NK-92 (cell line): ENCODE results near the gene PDE4D.

Source experiments
- DNase-seq: peaks from one replicate; lab custom pipeline; 2025; ENCODE audit not compliant: unreplicated experiment; lab: John Stamatoyannopoulos, UW

The PDE4D gene

DNA sequence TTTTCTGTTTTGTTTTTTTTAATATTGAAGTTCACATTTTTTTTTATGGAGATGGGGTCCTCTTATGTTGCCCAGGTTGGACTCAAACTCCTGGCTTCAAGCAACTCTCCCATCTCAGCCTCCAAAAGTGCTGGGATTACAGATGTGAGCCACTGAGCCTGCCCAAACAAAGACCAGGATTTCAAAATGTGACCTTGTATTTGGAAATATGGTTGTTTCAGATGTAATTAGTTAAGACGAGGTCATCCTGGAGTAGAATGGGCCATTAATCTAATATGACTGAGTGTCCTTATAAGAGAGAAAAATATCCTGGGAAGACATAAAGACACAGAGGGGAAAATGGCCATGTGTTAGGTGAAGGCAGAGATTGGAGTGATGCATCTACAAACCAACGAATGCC, 970.2 kb downstream of the PDE4D start:
- no peak for DNase-seq

DNA sequence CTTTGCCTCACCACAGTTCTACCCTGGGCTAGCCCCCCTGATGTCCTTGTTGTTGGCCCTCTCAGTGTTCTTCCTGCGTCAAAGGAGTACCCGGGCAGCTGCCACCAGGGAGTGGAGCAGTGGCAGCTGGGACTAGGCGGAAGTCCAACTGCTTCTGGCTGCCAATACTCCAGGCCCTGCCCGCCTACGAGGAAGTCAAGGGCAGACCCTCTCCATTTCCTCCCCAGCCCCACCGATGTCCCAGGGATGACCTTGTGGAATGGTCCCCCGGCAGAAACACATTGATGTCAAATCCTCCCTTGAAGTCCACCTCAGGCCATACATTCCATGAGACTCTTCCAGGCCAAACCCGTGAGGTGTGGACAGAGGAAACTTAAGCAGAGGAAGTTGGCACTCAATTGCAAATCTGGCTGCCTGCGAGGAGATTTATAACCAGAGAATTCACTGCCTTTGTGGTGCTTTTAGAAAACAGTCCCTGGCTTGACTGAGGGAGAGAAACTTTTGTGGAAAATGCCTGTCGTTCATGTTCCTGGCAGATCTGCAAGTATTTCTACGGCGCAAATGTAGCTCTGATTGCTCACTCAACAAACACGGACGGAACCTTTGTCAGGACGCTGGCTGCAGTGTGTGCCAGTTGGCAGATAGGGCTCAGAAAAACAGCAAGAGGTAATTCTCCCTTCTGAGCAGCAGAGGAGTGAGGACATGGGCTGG, 970.9 kb downstream of the PDE4D start:
- DNase-seq, result no peak

DNA sequence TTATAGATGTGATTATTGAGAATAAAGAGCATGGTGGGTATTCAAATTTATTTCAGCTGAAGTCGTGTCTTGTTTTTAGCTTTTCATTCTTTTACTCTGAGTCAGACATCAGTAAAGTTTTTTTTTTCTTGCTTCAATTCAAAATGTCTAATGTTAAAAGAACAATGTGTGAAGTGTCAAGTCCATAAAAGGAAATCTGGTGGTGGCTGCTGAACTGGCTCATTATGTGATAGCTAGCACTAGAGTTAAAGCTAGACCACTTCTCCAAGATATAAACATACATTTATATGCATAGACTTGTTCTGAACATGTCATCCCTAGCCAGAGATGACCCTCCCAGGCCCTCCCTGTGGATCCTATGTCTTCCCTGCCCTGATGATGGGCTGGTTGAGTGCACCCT, 972.4 kb downstream of the PDE4D start:
- no peak for DNase-seq

DNA sequence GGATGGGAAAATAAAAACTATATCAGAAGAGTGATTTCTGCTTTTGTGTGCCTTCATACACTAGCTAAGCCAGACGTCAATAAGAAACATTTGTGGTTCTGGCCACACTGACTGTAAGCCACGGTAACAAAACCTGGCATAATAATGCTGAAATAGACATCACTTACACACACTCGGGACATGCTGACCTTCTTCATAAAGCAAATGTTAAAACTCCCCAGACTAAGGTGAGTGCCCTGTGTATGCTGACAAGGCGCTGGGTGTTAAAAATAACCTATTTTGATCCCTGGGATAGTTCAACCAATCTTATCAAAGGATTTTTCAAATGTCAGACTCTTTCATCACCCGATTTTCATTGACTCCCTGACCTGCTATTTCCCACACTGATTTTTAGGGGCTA, 973.7 kb downstream of the PDE4D start:
- no peak for DNase-seq
